Gastrocnemius medialis (tissue), 4 donors: ENCODE measurements around the gene GPALPP1.

Experiments
- POLR2A ChIP-seq, 2 donors: fragments of 450-650 bp; IDR thresholded peaks; one replicate each; pipeline ENCODE4 v1.6.1; 2017; ENCODE audit warnings: antibody characterized with exemption in 2 of 2, mild to moderate bottlenecking in 2 of 2, moderate library complexity in 2 of 2
- TF ChIP-seq, protein P1 (sequence below), 5 experiments: fragments of 450-650 bp in 3 of 5; fragments of 200-600 bp in 2 of 5; sonication (generic) in 2 of 5; IDR thresholded peaks in 4 of 5; conservative IDR thresholded peaks in 1 of 5; 1 replicate in 4 of 5; 2 replicates in 1 of 5; pipeline ENCODE4 v1.5.1; 2016 to 2019; ENCODE audit warnings: antibody characterized with exemption in 5 of 5, mild to moderate bottlenecking in 3 of 5, moderate library complexity in 3 of 5

DNA sequence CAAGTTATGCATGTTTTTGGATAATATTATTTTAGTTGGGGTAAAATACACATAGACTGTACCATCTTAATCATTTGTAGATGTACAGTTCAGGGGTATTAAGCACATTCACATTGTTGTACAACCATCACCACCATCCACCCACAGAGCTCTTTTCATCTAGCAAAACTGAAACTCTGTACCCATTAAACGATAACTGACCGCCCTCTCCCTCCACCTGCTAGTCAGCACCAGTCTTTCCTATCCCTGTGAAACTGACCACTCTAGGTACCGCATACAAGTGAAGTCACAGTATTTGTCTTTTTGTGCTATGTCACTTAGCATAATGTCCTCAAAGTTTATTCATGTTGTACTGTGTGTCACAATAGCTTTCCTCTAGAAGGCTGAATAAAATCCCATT lies 70.7 kb downstream of the GPALPP1 start:
- TF ChIP-seq, protein P1, sequence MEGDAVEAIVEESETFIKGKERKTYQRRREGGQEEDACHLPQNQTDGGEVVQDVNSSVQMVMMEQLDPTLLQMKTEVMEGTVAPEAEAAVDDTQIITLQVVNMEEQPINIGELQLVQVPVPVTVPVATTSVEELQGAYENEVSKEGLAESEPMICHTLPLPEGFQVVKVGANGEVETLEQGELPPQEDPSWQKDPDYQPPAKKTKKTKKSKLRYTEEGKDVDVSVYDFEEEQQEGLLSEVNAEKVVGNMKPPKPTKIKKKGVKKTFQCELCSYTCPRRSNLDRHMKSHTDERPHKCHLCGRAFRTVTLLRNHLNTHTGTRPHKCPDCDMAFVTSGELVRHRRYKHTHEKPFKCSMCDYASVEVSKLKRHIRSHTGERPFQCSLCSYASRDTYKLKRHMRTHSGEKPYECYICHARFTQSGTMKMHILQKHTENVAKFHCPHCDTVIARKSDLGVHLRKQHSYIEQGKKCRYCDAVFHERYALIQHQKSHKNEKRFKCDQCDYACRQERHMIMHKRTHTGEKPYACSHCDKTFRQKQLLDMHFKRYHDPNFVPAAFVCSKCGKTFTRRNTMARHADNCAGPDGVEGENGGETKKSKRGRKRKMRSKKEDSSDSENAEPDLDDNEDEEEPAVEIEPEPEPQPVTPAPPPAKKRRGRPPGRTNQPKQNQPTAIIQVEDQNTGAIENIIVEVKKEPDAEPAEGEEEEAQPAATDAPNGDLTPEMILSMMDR (IDR thresholded peaks at IDR 0.05 in 4 of 5, conservative IDR thresholded peaks at IDR 0.05 in 1 of 5) = no peak
- TF ChIP-seq POLR2A (IDR thresholded peaks at IDR 0.05) = no peak
